ENCODE data around the gene CYB561.

- TF ChIP-seq CTCF (IDR thresholded peaks at IDR 0.05) (no peak), POLR2A (IDR thresholded peaks at IDR 0.05) (no peak)
Observed at GRCh38 chr17:63490329-63490728, 44.2 kb upstream of the CYB561 start.
